GM13976 (cell line): ENCODE data around the gene CCDC51.
"Not testable (repeated sequence)": the region's sequence is repeated elsewhere in the genome, so short reads cannot be mapped to it uniquely, and the experiment has no call there.

Experiments used
- DNase-seq: peaks from one replicate; pipeline ENCODE4 v3.0.0; 2012; ENCODE audit warnings: low spot score
- in situ Hi-C: fragments of 300-500 bp; cut with MboI; formaldehyde crosslinking; loops from one replicate; pipeline ENCODE4 v1.12.0; 2022; ENCODE audit warnings: low sequenced_read_pairs, mixed read lengths, inconsistent platforms; ENCODE audit not compliant: unreplicated experiment
- TF ChIP-seq, protein P1 (sequence below): IDR thresholded peaks from 2 replicates; pipeline ENCODE4 v1.5.1; 2012; ENCODE audit warnings: borderline replicate concordance, mild to moderate bottlenecking; ENCODE audit not compliant: insufficient read depth; ENCODE audit errors: extremely low read depth, missing control alignments, control extremely low read depth

Gene CCDC51

DNA sequence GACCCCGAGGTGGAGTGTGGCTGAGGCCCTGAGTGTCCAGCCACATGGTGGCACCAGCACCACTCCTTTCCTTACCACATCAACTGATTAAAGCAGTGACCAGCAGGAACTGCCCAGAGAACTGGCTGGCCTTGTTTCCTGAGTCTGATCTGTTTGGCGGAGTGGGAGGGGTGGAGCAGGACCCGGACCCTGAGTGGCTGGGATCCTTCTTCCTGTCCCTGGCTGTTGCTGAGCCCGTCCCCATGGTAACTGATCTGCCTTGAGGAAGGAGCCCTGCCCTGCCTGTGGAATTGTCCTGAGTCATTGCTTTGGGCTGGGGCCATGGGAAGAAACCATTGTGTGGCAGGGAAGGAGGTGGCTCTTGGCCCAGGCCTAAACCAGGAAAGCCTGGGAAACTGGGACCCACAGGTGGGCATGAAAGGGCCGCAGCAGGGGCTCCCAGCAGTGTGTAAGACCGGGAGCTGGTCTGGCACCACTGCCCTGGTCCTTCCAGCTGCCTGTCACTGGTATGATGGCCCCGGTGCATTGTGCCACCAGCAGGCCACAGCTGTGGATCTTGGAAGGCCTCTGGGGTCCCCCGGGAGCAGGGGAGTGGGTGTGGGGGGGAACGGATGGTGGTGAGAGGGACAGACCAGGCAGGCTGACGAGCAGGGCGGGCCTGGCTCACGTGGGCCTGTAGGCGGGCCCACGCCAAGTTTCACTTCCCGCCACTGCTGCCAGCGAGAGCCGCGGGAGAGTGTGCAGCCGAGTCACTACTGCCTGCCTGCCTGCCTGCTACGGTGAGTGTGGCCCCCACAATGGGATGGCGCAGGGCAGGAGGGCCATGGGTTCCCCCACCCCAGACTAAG is 25.8 kb upstream of the CCDC51 start:
- in situ Hi-C loops = no loop called here
- peak; percentile 93 for DNase-seq
- TF ChIP-seq, protein P1, sequence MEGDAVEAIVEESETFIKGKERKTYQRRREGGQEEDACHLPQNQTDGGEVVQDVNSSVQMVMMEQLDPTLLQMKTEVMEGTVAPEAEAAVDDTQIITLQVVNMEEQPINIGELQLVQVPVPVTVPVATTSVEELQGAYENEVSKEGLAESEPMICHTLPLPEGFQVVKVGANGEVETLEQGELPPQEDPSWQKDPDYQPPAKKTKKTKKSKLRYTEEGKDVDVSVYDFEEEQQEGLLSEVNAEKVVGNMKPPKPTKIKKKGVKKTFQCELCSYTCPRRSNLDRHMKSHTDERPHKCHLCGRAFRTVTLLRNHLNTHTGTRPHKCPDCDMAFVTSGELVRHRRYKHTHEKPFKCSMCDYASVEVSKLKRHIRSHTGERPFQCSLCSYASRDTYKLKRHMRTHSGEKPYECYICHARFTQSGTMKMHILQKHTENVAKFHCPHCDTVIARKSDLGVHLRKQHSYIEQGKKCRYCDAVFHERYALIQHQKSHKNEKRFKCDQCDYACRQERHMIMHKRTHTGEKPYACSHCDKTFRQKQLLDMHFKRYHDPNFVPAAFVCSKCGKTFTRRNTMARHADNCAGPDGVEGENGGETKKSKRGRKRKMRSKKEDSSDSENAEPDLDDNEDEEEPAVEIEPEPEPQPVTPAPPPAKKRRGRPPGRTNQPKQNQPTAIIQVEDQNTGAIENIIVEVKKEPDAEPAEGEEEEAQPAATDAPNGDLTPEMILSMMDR = peak; percentile 48

DNA sequence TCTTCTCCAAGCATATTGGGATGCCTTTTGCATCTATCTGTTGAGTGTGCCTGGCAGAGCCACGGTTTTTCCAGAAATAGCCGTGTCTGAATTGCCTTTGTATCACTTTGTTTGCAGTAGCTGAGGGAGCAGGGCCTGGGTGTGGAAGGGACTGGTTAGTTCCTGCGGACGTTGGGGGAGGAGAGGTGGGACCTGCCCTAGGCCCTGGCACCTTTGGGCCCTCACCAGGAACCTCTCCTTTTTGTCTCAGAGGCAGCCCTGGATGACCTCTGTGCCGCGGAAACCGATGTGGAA is 25.3 kb upstream of the CCDC51 start:
- in situ Hi-C loops = no loop called here
- DNase-seq = no peak
- TF ChIP-seq, protein P1 = no peak

DNA sequence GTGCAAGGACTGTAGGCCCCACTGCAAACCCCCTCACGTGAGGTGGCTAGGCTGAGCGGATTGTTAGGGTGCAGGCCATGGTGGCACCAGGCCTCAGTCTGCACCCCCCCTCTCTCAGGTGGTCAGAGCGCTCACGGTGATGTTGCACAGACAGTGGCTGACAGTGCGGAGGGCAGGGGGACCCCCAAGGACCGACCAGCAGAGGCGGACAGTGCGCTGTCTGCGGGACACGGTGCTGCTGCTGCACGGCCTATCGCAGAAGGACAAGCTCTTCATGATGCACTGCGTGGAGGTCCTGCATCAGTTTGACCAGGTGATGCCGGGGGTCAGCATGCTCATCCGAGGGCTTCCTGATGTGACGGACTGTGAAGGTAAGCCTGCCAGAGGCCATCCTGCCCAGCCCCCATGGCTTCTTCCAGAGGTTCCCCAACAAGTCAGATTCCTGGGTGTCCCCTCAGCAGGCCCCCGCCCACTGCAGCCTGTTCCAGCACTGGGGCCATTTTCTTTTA is 24.8 kb upstream of the CCDC51 start:
- in situ Hi-C loops = no loop called here
- TF ChIP-seq, protein P1 = no peak
- peak; percentile 20 for DNase-seq

DNA sequence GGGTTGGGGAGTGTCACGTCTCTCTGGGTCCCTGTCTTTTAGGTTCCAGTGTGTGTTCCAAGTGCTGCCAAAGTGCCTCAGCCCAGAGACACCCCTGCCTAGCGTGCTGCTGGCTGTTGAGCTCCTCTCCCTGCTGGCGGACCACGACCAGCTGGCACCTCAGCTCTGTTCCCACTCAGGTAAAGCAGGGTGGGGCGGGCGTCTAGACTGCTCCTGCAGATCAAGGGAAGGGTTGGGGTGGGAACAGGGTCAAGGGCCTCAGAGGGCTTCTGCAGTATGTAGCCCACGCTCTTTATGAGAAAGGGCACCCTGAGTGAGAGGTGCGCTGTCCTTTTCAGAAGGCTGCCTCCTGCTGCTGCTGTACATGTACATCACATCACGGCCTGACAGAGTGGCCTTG is 23.8 kb upstream of the CCDC51 start:
- DNase-seq = no peak
- TF ChIP-seq, protein P1 = no peak
- in situ Hi-C loops = no loop called here

DNA sequence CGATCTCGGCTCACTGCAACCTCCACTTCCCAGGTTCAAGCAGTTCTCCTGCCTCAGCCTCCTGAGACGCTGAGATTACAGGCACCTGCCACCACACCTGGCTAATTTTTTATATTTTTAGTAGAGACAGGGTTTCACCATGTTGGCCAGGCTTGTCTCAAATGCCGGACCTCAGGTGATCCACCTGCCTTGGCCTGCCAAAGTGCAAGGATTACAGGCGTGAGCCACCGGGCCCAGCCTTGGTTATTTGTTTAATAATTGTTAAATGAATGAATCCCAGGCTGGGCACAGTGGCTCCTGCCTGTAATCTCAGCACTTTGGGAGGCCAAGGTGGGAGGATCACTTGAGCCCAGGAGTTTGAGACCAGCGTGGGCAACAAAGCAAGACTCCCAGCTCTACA is 21.8 kb upstream of the CCDC51 start:
- DNase-seq, in situ Hi-C loops: not testable (repeated sequence)

DNA sequence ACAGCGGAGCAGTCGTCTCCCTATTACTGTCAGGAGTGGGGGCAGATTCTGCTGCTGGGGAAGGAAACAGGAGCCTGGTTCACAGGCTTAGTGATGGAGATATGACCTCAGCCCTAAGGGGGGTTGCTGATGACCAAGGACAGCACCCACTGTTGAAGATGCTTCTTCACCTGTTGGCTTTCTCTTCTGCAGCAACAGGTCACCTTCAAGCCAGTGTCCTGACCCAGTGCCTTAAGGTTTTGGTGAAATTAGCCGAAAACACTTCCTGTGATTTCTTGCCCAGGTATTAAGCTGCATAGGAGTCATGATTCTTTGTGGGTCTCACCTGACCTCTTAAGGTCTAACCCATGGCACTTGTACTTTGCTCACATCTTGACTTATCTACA is 20.6 kb upstream of the CCDC51 start:
- DNase-seq = no peak
- TF ChIP-seq, protein P1 = no peak
- in situ Hi-C loops = no loop called here

DNA sequence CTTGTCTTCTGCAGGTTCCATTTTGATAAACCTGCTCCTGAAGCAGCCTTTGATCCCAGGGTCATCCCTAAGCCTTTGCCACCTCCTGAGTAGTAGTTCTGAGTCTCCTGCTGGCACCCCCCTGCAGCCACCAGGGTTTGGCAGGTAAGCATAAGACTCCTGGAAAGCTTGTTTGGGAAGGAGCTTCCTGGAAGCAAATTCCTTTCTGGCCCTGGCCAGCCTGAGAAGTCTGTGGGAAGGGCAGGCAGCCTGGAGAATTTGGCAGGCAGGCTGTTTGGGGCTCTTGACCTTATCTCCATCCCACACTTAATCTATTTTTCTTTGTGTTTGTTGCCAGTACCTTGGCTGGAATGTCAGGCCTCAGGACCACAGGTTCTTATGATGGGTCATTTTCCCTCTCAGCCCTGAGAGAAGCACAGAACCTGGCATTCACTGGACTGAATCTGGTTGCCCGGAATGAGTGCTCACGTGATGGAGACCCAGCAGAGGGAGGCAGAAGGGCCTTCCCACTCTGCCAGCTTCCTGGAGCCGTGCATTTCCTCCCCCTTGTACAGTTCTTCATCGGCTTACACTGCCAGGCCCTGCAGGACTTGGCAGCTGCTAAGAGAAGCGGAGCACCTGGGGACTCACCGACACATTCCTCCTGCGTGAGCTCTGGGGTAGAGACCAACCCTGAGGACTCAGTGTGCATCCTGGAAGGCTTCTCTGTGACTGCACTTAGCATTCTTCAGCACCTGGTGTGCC is 20.0 kb upstream of the CCDC51 start:
- TF ChIP-seq, protein P1 = no peak
- no peak for DNase-seq
- in situ Hi-C loops = no loop called here
